HG03135 (cell line): ENCODE data around the gene LMLN.
A peak's percentile ranks its signal among the peaks of the same experiment; 100 is the strongest.
"Not testable (repeated sequence)": the region's sequence is repeated elsewhere in the genome, so short reads cannot be mapped to it uniquely, and the experiment has no call there.

ENCODE experiments used
- ATAC-seq: cut with Tn5 transposase; IDR thresholded peaks from one replicate; pipeline ENCODE4 v1.9.1; 2021; ENCODE audit warnings: mild to moderate bottlenecking, moderate library complexity; ENCODE audit not compliant: unreplicated experiment

LMLN gene

GRCh38 chr3:197959891-197960693 is at the start of gene LMLN:
LMLN (plus strand) TSS chr3:197960217; CDS start chr3:197960246, 29 bp downstream.
- ATAC-seq = peak; percentile 97

GRCh38 chr3:197912741-197913476 is 47.1 kb upstream of the LMLN start:
- ATAC-seq = no peak

- ATAC-seq = no peak
Observed at GRCh38 chr3:197913641-197914380, 46.2 kb upstream of the LMLN start.

GRCh38 chr3:197921429-197922275 is 38.4 kb upstream of the LMLN start:
- ATAC-seq = not testable (repeated sequence)

GRCh38 chr3:197926418-197926817 is 33.6 kb upstream of the LMLN start:
- ATAC-seq = no peak

GRCh38 chr3:197927578-197927977 is 32.4 kb upstream of the LMLN start:
- not testable (repeated sequence) for ATAC-seq

- no peak for ATAC-seq
Observed at GRCh38 chr3:197936819-197937384, 23.1 kb upstream of the LMLN start.

- no peak for ATAC-seq
Observed at GRCh38 chr3:197940745-197941384, 19.2 kb upstream of the LMLN start.

- no peak for ATAC-seq
Observed at GRCh38 chr3:197942956-197943556, 17.0 kb upstream of the LMLN start.

- ATAC-seq = no peak
Observed at GRCh38 chr3:197949191-197949777, 10.7 kb upstream of the LMLN start.

- ATAC-seq = peak; percentile 89
Observed at GRCh38 chr3:197949778-197950676, 10.0 kb upstream of the LMLN start, which contains the start of gene RPL35A. RPL35A (plus strand) TSS chr3:197950190; CDS start chr3:197950968, 778 bp downstream.

- no peak for ATAC-seq
Observed at GRCh38 chr3:197950677-197951061, 9.3 kb upstream of the LMLN start.

GRCh38 chr3:197951392-197951990 is 8.5 kb upstream of the LMLN start:
- ATAC-seq = no peak

GRCh38 chr3:197952440-197952839 is 7.6 kb upstream of the LMLN start:
- no peak for ATAC-seq

GRCh38 chr3:197953325-197953724 is 6.7 kb upstream of the LMLN start:
- no peak for ATAC-seq

- ATAC-seq = no peak
Observed at GRCh38 chr3:197953881-197954280, 6.1 kb upstream of the LMLN start.

GRCh38 chr3:197955892-197956477 is 4.0 kb upstream of the LMLN start:
- no peak for ATAC-seq
